Hepatocyte (in vitro differentiated cells): Measurements from ENCODE around the gene THUMPD2.

Experiments
- CTCF ChIP-seq: fragments of 200-600 bp; sonication (generic); IDR thresholded peaks from 2 replicates; pipeline ENCODE4 v1.5.1; 2016; ENCODE audit warnings: antibody characterized with exemption, mild to moderate bottlenecking; ENCODE audit not compliant: poor library complexity
- EZH2 ChIP-seq: fragments of 200-600 bp; sonication (generic); IDR thresholded peaks from 2 replicates; pipeline ENCODE4 v1.6.1; 2016; ENCODE audit warnings: antibody characterized with exemption, mild to moderate bottlenecking, borderline replicate concordance

GRCh38 chr2:39705638-39706037, 73.4 kb downstream of the THUMPD2 start:
- TF ChIP-seq EZH2 (no peak), CTCF (no peak)
